HEK293 (cell line): ENCODE measurements around the gene FLOT2.

Experiments
- CTCF ChIA-PET: fragments of 350-600 bp; formaldehyde crosslinking; extraction: SDS; loops from one replicate; lab custom pipeline; 2021; ENCODE audit warnings: antibody characterized with exemption; lab: Yijun Ruan, JAX
- POLR2A ChIA-PET: fragments of 300-600 bp; formaldehyde crosslinking; extraction: SDS; loops from one replicate; lab custom pipeline; 2020; ENCODE audit warnings: antibody characterized with exemption, inconsistent platforms; lab: Yijun Ruan, JAX
- H3K27ac ChIP-seq: fragments of 200-500 bp; sonication (Bioruptor generic); 2 replicates; pipeline ENCODE4 v1.5.1; 2014; ENCODE audit warnings: low read depth, low read length, control low read depth, inconsistent platforms; ENCODE audit errors: extremely low read depth
- H3K36me3 ChIP-seq, 2 experiments: fragments of 200-500 bp in 1 of 2; sonication (Bioruptor generic) in 1 of 2; 1 replicate in 1 of 2; 2 replicates in 1 of 2; pipeline ENCODE4 v1.5.1; 2014 to 2017; ENCODE audit warnings: inconsistent platforms in 2 of 2, low read length in 2 of 2; ENCODE audit not compliant: control insufficient read depth in 2 of 2, insufficient read depth in 1 of 2
- H3K4me1 ChIP-seq: fragments of 200-500 bp; sonication (Bioruptor generic); 2 replicates; pipeline ENCODE4 v1.5.1; 2014; ENCODE audit warnings: mild to moderate bottlenecking, low read length, inconsistent platforms; ENCODE audit not compliant: control insufficient read depth, insufficient read depth
- H3K4me3 ChIP-seq: 2 replicates; pipeline ENCODE4 v1.5.1; 2011; ENCODE audit warnings: low read depth, mild to moderate bottlenecking, control low read depth, low read length, moderate library complexity
- H3K9me3 ChIP-seq: fragments of 200-500 bp; sonication (Bioruptor generic); 2 replicates; pipeline ENCODE4 v1.5.1; 2014; ENCODE audit warnings: low read depth, low read length, inconsistent platforms; ENCODE audit not compliant: control insufficient read depth, insufficient read depth
- CTCF ChIP-seq: fragments of 450-650 bp; formaldehyde crosslinking; IDR thresholded peaks from 2 replicates; pipeline ENCODE4 v1.5.1; 2016; ENCODE audit warnings: missing biosample characterization, missing genetic modification characterization
- KLF1 ChIP-seq: fragments of 450-650 bp; formaldehyde crosslinking; IDR thresholded peaks from 2 replicates; pipeline ENCODE4 v1.5.1; 2016; ENCODE audit warnings: missing biosample characterization, missing genetic modification characterization
- OSR2 ChIP-seq: fragments of 450-650 bp; formaldehyde crosslinking; IDR thresholded peaks from 2 replicates; pipeline ENCODE4 v1.5.1; 2016; ENCODE audit warnings: missing biosample characterization, missing genetic modification characterization
- PRDM2 ChIP-seq: fragments of 450-650 bp; formaldehyde crosslinking; IDR thresholded peaks from 2 replicates; pipeline ENCODE4 v1.5.1; 2016; ENCODE audit warnings: missing biosample characterization, missing genetic modification characterization, borderline replicate concordance
- ZBTB49 ChIP-seq: fragments of 450-650 bp; formaldehyde crosslinking; IDR thresholded peaks from 2 replicates; pipeline ENCODE4 v1.5.1; 2016; ENCODE audit warnings: missing biosample characterization, missing genetic modification characterization, low read depth
- ZFP3 ChIP-seq: fragments of 450-650 bp; formaldehyde crosslinking; IDR thresholded peaks from 2 replicates; pipeline ENCODE4 v1.5.1; 2016; ENCODE audit warnings: low read depth, missing biosample characterization, missing genetic modification characterization
- ZNF174 ChIP-seq: fragments of 450-650 bp; formaldehyde crosslinking; IDR thresholded peaks from 2 replicates; pipeline ENCODE4 v1.5.0; 2017; ENCODE audit warnings: missing biosample characterization, mild to moderate bottlenecking, missing genetic modification characterization
- ZNF211 ChIP-seq: fragments of 450-650 bp; formaldehyde crosslinking; IDR thresholded peaks from 2 replicates; pipeline ENCODE4 v1.5.1; 2016; ENCODE audit warnings: low read depth, missing biosample characterization, missing genetic modification characterization
- ZNF239 ChIP-seq: fragments of 450-650 bp; formaldehyde crosslinking; IDR thresholded peaks from 2 replicates; pipeline ENCODE4 v1.5.1; 2016; ENCODE audit warnings: missing biosample characterization, missing genetic modification characterization
- ZNF654 ChIP-seq: fragments of 450-650 bp; formaldehyde crosslinking; IDR thresholded peaks from 2 replicates; pipeline ENCODE4 v1.5.1; 2016; ENCODE audit warnings: low read depth, missing biosample characterization, missing genetic modification characterization
- ZNF707 ChIP-seq: fragments of 450-650 bp; formaldehyde crosslinking; IDR thresholded peaks from 2 replicates; pipeline ENCODE4 v1.5.1; 2016; ENCODE audit warnings: missing biosample characterization, missing genetic modification characterization
- ZNF791 ChIP-seq: fragments of 450-650 bp; formaldehyde crosslinking; IDR thresholded peaks from 2 replicates; pipeline ENCODE4 v1.5.1; 2016; ENCODE audit warnings: missing biosample characterization, missing genetic modification characterization
- ZSCAN30 ChIP-seq: fragments of 450-650 bp; IDR thresholded peaks from 2 replicates; pipeline ENCODE4 v1.5.1; 2018; ENCODE audit warnings: missing biosample characterization, mild to moderate bottlenecking, missing genetic modification characterization, moderate library complexity
- TF ChIP-seq, protein P1 (sequence below): fragments of 450-650 bp; formaldehyde crosslinking; IDR thresholded peaks from 2 replicates; pipeline ENCODE4 v1.5.1; 2017; ENCODE audit warnings: missing biosample characterization, missing genetic modification characterization

The FLOT2 gene

GRCh38 chr17:28878981-28879380 is 18.6 kb downstream of the FLOT2 start:
- Histone ChIP-seq H3K4me3 (no peak overlapping the region), H3K27ac (no peak overlapping the region)

More at GRCh38 chr17:28878981-28879380, 18.6 kb downstream of the FLOT2 start:
- H3K9me3 ChIP-seq = no peaks in the 10 kb centered on the region
- CTCF ChIA-PET = interaction anchor here (0.6 to 5.3 kb wide), 19 partner anchors 9 to 163 kb away, joined by 3 to 64 read pairs (median 5); partner anchors contain the start of genes DHRS13 and TLCD1
- TF ChIP-seq ZNF211 (tag by site-specific recombination) = no peak
- TF ChIP-seq ZBTB49 (tag by site-specific recombination) = no peak
- peak; percentile 39 for TF ChIP-seq ZNF654 (tag by site-specific recombination)
- TF ChIP-seq ZNF791 (tag by site-specific recombination) = no peak
- no peak for TF ChIP-seq KLF1
- TF ChIP-seq, protein P1, sequence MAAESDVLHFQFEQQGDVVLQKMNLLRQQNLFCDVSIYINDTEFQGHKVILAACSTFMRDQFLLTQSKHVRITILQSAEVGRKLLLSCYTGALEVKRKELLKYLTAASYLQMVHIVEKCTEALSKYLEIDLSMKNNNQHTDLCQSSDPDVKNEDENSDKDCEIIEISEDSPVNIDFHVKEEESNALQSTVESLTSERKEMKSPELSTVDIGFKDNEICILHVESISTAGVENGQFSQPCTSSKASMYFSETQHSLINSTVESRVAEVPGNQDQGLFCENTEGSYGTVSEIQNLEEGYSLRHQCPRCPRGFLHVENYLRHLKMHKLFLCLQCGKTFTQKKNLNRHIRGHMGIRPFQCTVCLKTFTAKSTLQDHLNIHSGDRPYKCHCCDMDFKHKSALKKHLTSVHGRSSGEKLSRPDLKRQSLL (tag by site-specific recombination) = no peak
- TF ChIP-seq ZFP3 (tag by site-specific recombination) = no peak
- no peak for TF ChIP-seq ZNF239 (tag by site-specific recombination)
- peak; percentile 65 for TF ChIP-seq CTCF (tag by site-specific recombination)
- TF ChIP-seq OSR2 (tag by site-specific recombination) = no peak
- no peak for TF ChIP-seq ZSCAN30 (tag by site-specific recombination)
- TF ChIP-seq ZNF707 (tag by site-specific recombination) = no peak
- TF ChIP-seq PRDM2 (tag by site-specific recombination) = no peak
- TF ChIP-seq ZNF174 (tag by site-specific recombination) = no peak
- POLR2A ChIA-PET = interaction anchor here (0.6 to 1.5 kb wide), 5 partner anchors 18 to 159 kb away, joined by 3 to 7 read pairs (median 5); partner anchors contain the start of genes FLOT2, RPL23A and TLCD1
- H3K4me1 ChIP-seq = no peaks in the 10 kb centered on the region
- peaks cover 8 to 61% of the 10 kb centered on the region in 2 experiments; a peak in 2 of 3 replicates for H3K36me3 ChIP-seq
